Stimulated activated naive CD8-positive, alpha-beta T cell treated with anti-CD3 and anti-CD28 coated beads, Interleukin-15, Interleukin-2, amounts not matched to agents 100 U/mL and 50 U/mL, for 24 hours (primary cell): ENCODE results near the gene PLEKHM1.
"Not testable (repeated sequence)": the region's sequence is repeated elsewhere in the genome, so short reads cannot be mapped to it uniquely, and the experiment has no call there.

ENCODE experiments used
- ATAC-seq: fragments of 150-1000 bp; cut with Tn5 transposase; one replicate; pipeline ENCODE4 v1.10.0; 2021
- DNase-seq: peaks from one replicate; pipeline ENCODE4 v3.0.0; 2021

PLEKHM1 gene

DNA sequence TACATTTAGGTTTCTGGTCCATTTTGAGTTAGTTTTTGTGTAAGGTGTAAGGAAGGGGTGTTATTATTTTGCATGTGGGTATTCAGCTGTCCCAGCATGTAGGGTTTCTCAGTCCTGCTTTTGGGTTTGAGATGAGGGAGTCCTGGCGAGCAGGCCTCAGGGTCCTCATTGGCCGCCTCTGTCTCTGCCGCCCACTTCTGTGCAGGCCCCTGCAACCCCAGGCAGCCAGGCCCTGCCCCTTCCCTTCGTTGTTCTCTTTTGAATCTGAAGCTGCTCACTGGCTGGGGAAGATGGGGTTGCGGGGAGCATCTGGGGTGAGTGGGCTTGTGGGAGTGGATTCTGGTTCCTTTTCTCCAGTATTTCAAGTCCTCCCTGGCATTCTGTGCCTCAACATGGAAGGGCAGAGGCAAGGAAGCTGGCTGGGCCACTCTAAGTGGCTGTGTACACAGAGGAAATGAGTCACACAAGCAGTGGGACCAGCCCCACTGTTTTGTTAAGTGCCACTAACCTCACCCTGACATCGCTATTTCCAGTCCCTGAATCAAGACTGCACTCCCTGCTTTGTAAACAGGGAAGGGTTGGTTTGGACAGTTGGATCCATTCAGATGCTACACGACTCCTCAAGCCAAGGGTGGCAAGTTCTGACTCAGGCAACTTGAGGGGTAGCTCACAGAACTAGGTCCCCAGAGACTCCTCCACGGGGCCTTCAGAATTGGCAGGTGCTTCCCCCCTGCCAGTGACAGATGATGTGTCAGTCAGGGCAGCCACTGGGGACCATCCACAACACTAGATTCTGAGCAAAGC is 28.8 kb downstream of the PLEKHM1 start:
- DNase-seq (peak; percentile 60), ATAC-seq (peak; percentile 99)

GRCh38 chr17:45460422-45460821 is 30.1 kb downstream of the PLEKHM1 start:
- not testable (repeated sequence) for ATAC-seq, DNase-seq

DNA sequence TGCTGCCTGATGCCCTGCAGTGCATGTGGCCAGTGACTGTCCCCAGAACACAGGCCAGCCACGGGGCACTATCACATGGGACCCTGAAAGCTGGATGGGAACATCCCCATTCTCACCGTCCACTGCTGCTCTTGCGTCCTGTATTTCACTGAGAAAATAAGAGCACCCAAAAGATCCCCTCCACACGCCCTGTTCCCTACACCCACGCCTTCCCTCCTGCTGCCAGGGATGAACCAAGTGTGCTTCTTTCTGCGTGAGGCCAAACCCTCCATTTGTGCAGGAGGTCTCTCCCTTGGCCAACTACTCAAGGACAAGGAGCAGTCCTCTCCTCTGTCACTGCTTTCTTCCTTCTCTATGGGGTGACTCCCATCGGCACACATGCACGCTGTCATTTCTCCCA is 36.2 kb downstream of the PLEKHM1 start:
- ATAC-seq, DNase-seq: not testable (repeated sequence)

DNA sequence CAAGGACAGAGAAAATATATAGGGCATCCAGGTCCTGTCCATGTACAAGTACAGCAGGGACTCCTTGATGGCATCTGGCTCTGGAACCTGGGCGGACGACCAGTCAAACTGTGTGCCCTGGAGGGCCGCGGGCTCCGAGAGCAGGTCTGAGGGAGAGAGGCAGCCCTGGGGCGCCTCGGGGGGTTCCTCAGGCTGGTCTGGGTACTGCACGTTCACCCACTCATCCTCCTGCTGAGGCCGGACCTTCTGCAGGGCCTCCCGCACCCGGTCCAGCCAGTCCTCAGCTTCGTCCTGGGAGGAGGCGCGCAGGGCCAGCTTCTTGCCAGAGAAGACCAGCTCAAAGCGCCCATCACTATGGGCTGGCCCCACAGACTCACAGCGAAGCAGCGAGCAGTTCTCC is 36.8 kb downstream of the PLEKHM1 start:
- ATAC-seq, result peak; percentile 24
- DNase-seq, result not testable (repeated sequence)

- not testable (repeated sequence) for DNase-seq, ATAC-seq
These were observed 37.3 kb downstream of the PLEKHM1 start for GRCh38 chr17:45453225-45453534.

DNA sequence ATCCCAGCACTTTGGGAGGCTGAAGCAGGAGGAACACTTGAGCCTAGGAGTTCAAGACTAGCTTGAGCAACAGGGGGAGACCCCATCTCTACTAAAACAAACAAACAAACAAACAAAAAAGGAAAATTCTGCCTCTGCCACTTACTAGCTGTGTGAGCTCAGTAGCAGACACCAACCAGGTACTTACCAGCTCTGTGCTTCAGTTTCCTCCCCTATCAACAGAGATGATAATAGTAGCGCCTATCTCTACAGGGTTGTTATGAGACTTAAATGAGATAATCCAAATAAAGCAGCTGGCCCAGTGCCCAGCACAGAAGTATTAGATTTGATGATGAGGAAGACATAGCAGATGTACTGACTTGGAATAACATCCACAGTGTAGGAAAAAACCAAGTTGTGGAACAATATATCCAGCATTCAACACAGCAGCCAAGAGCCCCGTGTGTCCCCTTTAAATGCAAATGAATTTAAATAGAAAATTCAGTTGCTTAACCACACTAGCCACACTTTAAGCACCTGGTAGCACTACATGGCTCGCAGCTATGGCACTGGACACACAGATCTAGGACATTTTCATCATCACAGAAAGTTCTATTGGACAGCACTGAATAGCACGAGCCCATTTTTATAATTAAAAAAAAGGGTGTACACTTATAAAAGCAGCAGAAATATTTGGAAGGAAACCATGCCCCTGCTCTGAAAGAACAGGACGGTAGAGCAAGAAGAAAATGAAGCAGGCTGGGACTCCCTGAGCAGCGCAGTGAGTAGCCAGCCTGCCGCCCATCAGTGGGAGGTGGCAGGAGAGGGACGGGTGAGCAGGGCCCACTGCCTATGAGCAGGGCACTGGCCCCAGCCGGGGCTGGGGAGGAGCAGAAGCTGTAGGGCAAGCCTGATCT is 37.9 kb downstream of the PLEKHM1 start:
- not testable (repeated sequence) for DNase-seq, ATAC-seq

DNA sequence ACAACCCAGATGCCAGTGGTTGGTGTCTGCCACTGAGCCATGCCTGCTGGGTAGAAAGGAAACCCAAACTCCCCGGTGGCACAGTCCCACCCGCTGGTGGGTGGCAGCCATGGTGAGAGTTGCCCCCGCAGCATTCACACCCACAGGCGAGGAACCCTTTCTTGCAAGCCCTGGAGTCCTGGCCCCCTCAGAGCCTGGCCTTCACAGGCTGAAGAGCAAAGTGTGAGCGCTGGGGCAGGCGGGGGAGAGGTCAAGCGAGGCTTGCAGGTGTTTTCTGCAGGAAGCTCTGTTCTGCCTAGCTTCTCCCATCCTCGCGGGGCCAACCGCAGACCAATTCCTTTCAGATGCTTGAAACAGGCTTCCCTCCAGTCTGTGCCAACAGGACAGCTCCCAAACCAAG is 38.9 kb downstream of the PLEKHM1 start:
- DNase-seq, ATAC-seq: not testable (repeated sequence)

DNA sequence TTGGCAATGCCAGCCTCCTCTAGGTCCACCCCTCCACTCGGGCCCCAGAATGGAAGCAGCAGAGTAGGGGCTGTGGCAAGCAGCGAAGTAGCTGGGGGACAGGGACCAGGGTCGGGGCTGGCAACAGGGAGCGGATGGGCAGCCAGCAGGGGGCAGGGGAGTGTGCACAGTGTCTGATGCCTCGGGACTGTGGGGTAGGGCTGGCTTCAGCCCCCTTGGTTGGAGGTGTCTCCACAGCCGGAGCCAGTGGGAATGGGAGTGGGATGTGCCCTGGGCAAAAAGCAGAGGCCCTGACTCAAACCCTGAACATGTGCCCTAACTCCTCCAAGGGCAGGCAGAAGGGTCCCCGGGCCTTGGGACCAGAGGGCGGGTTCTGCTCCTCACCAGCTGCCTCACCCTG is 39.4 kb downstream of the PLEKHM1 start:
- no peak for ATAC-seq
- no peak for DNase-seq

- ATAC-seq, DNase-seq: not testable (repeated sequence)
These were observed 40.7 kb downstream of the PLEKHM1 start for GRCh38 chr17:45449708-45450329.

DNA sequence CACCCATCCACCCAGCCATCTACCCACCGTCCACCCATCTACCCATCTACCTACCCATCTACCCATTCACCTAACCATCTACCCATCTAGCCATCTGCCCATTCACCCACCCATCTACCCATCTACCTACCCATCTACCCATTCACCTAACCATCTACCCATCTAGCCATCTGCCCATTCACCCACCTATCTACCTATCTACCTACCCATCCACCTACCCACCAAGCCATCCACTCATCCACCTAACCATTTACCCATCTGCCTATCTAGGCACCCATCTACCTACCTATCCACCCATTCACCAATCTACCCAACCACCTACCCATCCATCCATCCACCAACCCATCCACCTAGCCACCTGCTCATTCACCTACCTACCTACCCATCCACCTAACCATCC is 41.3 kb downstream of the PLEKHM1 start:
- ATAC-seq, DNase-seq: not testable (repeated sequence)

- DNase-seq, ATAC-seq: not testable (repeated sequence)
These were observed 42.0 kb downstream of the PLEKHM1 start for GRCh38 chr17:45448483-45448882.

DNA sequence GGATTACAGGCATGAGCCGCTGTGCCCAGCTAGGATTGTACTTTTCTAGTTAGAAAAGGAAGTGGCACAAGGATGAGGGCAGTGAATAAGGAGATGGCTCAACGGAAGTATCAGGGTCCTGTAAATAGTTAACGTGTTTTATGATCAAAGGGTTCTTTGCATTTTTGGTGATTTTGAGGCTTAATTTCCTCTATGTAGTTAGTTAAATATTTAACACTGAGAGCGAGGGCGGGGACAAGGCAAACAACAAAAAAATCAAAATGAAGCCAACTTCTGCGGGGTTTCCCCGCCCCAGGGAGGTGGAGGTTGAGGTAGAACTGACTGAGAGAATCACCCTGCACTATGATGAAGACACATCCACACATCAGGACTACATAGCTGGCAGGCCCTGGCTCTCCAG is 42.5 kb downstream of the PLEKHM1 start:
- not testable (repeated sequence) for ATAC-seq, DNase-seq

DNA sequence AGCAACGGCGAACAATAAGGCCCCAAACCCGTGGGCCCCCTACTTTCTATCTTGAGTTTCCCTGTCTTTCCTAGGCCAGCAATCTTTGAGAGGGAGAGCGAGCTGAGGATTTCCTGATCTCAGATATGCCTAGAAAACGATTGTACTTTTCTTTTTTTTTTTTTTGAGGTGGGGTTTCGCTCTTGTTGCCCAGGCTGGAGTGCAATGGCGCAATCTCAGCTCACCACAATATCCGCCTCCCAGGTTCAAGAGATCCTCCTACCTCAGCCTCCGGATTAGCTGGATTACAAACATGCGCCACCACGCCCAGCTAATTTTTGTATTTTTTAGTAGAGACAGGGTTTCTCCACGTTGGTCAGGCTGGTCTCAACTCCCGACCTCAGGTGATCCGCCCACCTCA is 42.9 kb downstream of the PLEKHM1 start:
- not testable (repeated sequence) for ATAC-seq, DNase-seq

- not testable (repeated sequence) for DNase-seq
These were observed 43.5 kb downstream of the PLEKHM1 start for GRCh38 chr17:45446872-45447625.

GRCh38 chr17:45445901-45446743 is 44.4 kb downstream of the PLEKHM1 start:
- DNase-seq, result peak; percentile 58
- peak; percentile 95 for ATAC-seq

More at GRCh38 chr17:45446872-45447625, 43.5 kb downstream of the PLEKHM1 start:
- ATAC-seq, result not testable (repeated sequence)

DNA sequence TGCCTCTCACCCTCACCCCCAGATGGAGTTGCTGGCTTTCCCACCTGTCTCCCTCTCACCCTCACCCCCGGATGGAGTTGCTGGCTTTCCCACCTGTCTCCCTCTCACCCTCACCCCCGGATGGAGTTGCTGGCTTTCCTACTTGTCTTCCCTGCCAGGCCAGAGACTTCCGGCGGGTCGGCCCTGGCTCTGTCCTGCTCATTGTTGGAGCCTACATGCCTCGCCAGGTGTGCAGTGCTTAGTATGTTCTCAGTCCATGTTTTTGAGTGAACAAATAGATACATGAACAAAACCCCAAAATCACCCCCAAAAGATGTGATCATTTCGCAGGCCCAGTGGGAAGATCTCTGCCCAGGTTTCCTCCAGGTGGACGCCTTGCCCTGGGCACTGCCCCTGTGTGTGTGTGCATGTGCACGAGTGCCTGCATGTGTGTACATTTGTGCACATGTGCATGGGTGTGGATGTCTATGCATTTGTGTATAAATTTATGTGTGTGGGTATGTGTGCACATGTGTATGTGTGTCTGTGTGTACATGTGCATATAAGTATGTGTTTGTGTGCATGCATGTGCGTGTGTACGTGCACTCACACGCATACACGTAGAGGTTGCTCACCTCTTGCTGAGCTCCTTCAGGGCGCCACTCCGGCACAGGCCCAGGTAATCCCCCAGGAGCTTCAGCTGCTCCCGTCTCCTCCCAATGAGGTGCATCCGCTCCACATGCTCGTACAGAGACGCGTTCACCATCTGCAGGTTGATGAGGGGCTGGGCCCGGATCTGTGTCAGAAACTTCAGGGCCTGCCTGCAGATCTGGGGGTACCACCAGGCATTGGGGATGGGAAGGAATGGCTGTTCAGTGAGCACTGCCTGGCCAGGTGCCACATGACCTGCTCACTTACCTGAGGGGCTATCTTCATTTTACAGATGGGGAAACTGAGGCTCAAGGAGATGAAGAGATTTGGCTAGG is 45.4 kb downstream of the PLEKHM1 start:
- ATAC-seq, DNase-seq: not testable (repeated sequence)

DNA sequence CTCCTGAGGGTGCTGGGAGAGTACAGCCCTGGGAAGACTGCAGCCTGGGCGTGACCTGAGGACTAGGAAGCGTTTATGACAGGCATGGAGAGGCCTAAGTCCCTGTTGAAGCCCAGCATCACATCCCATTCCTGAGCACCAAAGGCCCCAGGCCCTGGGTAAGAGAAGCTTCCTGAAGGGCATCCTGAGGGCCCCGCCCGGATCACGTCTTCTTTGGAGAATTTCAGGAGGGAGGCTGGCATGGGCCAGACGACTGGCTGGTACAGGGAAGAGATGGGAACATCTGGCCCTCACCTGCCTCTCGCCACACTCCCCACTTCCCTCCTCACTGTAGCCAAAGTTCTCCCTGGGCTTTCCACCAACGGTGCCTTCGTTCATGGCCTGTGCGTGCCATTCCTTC is 46.2 kb downstream of the PLEKHM1 start:
- DNase-seq, ATAC-seq: not testable (repeated sequence)

DNA sequence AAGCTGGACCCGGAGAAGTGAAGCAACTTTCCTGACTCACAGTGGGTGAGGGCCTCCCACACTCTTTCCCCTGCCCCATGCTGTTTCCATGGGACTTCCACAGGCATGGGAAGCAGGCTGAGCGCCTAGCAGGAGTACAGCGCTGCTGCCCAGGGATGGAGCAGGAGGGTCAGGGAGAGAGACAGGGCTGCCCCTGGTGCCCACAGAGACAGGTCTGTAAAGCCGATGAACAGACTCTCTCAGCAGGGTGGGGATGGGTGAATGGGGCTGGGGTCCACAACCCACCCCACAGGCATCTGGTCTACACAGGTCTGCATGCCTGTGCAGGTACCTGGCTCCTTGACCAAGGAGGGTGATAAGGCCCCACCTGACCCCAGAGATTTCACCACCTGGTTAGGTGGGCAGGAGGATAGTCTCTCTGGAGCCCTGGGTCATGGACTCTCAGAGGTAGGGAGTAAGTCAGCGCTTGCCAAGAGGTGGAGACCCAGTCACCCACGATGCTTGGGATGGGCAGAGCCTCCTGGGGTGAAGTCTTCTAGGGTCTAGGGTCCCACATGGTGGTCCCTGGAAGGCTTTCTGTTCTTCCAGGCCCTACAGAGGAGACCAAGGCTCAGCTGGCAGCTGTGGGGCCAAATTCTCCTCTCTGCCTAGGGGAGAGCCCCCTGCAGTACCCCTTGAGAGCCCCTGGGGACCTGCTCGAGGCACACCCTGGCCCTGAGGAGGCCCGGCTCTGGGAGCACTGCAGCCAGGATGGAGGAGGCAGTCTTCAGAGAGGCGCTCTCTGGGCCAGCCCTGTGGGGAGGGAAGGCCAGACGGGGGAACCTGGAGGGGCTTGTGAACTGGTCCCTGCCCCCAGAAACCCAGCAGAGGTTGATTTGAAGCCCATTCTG is 46.9 kb downstream of the PLEKHM1 start:
- DNase-seq, ATAC-seq: not testable (repeated sequence)
